ENCODE measurements around the gene STEAP1.
"Not testable (repeated sequence)": the region's sequence is repeated elsewhere in the genome, so short reads cannot be mapped to it uniquely, and the experiment has no call there.

STEAP1 gene

GRCh38 chr7:90180011-90180585 is 25.8 kb downstream of the STEAP1 start:
- Mint-ChIP-seq H3K27ac (no peak overlapping the region), H3K4me3 (no peak overlapping the region)
- no peak for DNase-seq

DNA sequence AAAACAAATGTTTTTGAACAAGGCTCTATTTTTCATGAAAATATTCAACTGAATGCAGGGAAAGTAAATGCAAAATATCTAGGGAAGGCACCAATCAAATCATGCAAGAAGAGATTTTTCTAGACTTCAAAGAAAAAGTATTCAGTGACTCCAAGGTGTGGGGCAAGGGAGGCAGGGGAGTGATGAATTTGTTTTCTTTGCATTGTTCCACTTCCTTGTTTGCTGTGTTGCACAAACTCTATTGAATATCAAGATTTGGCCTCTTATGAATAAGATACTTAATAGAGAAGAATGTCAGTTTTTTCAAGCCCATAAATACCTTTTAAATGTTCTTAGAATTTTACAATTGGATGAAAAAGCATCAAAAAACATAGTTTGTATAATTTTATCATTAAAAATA is 26.4 kb downstream of the STEAP1 start:
- Mint-ChIP-seq H3K36me3 (ENCODE audit: insufficient read depth) (no peaks in the 10 kb centered on the region), H3K27me3 (peaks cover 0 to 9% of the 10 kb centered on the region in 2 donors), H3K27ac (no peak overlapping the region), H3K9me3 (no peaks in the 10 kb centered on the region), H3K4me1 (ENCODE audit: low read depth in 2 of 2) (peaks cover 0 to 7% of the 10 kb centered on the region in 2 donors), H3K4me3 (no peak overlapping the region)
- ATAC-seq (replicated peaks) (no peak), DNase-seq (no peak)

More at GRCh38 chr7:90180011-90180585, 25.8 kb downstream of the STEAP1 start:
- H3K36me3 Mint-ChIP-seq (ENCODE audit: insufficient read depth): no peaks in the 10 kb centered on the region
- no peaks in the 10 kb centered on the region for H3K9me3 Mint-ChIP-seq
- no peak for ATAC-seq (replicated peaks)
- peaks cover 0 to 9% of the 10 kb centered on the region in 2 donors for H3K27me3 Mint-ChIP-seq
- H3K4me1 Mint-ChIP-seq (ENCODE audit: low read depth in 2 of 2): peaks cover 0 to 7% of the 10 kb centered on the region in 2 donors

- peaks cover 0 to 9% of the 10 kb centered on the region in 2 donors for H3K27me3 Mint-ChIP-seq
These were observed 27.2 kb downstream of the STEAP1 start for GRCh38 chr7:90181485-90181884.

GRCh38 chr7:90186290-90186689 is 32.0 kb downstream of the STEAP1 start:
- H3K27ac Mint-ChIP-seq; H3K36me3 Mint-ChIP-seq (ENCODE audit: insufficient read depth); H3K4me1 Mint-ChIP-seq (ENCODE audit: low read depth in 2 of 2); H3K9me3 Mint-ChIP-seq; H3K4me3 Mint-ChIP-seq; DNase-seq; ATAC-seq (replicated peaks); H3K27me3 Mint-ChIP-seq: not testable (repeated sequence)

More at GRCh38 chr7:90181485-90181884, 27.2 kb downstream of the STEAP1 start:
- peaks cover 0 to 7% of the 10 kb centered on the region in 2 donors for H3K4me1 Mint-ChIP-seq (ENCODE audit: low read depth in 2 of 2)
- no peaks in the 10 kb centered on the region for H3K36me3 Mint-ChIP-seq (ENCODE audit: insufficient read depth)
- DNase-seq (no peak), ATAC-seq (replicated peaks) (no peak)
- H3K4me3 Mint-ChIP-seq: no peak overlapping the region
- H3K27ac Mint-ChIP-seq: no peak overlapping the region
- no peaks in the 10 kb centered on the region for H3K9me3 Mint-ChIP-seq

- no peak for ATAC-seq (replicated peaks)
- no peaks in the 10 kb centered on the region for H3K9me3 Mint-ChIP-seq
- peaks cover 0 to 3% of the 10 kb centered on the region in 2 donors for H3K27me3 Mint-ChIP-seq
- H3K27ac Mint-ChIP-seq: no peak overlapping the region
- H3K4me1 Mint-ChIP-seq (ENCODE audit: low read depth in 2 of 2): no peaks in the 10 kb centered on the region
- H3K4me3 Mint-ChIP-seq: no peak overlapping the region
- no peaks in the 10 kb centered on the region for H3K36me3 Mint-ChIP-seq (ENCODE audit: insufficient read depth)
- DNase-seq: no peak
These were observed 33.3 kb downstream of the STEAP1 start for GRCh38 chr7:90187507-90188050.

GRCh38 chr7:90188281-90188680 is 34.0 kb downstream of the STEAP1 start:
- H3K27me3 Mint-ChIP-seq: no peaks in the 10 kb centered on the region
- H3K36me3 Mint-ChIP-seq (ENCODE audit: insufficient read depth): no peaks in the 10 kb centered on the region
- no peak for DNase-seq
- no peak overlapping the region for H3K4me3 Mint-ChIP-seq
- H3K9me3 Mint-ChIP-seq: no peaks in the 10 kb centered on the region
- H3K4me1 Mint-ChIP-seq (ENCODE audit: low read depth in 2 of 2): no peaks in the 10 kb centered on the region
- no peak overlapping the region for H3K27ac Mint-ChIP-seq
- ATAC-seq (replicated peaks): no peak

- Mint-ChIP-seq H3K27ac (no peak overlapping the region), H3K27me3 (peaks cover 4 to 7% of the 10 kb centered on the region in 2 donors), H3K4me1 (ENCODE audit: low read depth in 2 of 2) (no peaks in the 10 kb centered on the region), H3K9me3 (no peaks in the 10 kb centered on the region), H3K36me3 (ENCODE audit: insufficient read depth) (no peaks in the 10 kb centered on the region), H3K4me3 (no peak overlapping the region)
- DNase-seq (no peak), ATAC-seq (replicated peaks) (no peak)
These were observed 36.7 kb downstream of the STEAP1 start for GRCh38 chr7:90190995-90191394.

GRCh38 chr7:90191648-90192047 is 37.4 kb downstream of the STEAP1 start:
- Mint-ChIP-seq H3K27ac (no peak overlapping the region), H3K4me1 (ENCODE audit: low read depth in 2 of 2) (no peaks in the 10 kb centered on the region), H3K9me3 (no peaks in the 10 kb centered on the region), H3K27me3 (peaks cover 8 to 10% of the 10 kb centered on the region in 2 donors), H3K36me3 (ENCODE audit: insufficient read depth) (no peaks in the 10 kb centered on the region), H3K4me3 (no peak overlapping the region)
- DNase-seq (no peak), ATAC-seq (replicated peaks) (no peak)

DNA sequence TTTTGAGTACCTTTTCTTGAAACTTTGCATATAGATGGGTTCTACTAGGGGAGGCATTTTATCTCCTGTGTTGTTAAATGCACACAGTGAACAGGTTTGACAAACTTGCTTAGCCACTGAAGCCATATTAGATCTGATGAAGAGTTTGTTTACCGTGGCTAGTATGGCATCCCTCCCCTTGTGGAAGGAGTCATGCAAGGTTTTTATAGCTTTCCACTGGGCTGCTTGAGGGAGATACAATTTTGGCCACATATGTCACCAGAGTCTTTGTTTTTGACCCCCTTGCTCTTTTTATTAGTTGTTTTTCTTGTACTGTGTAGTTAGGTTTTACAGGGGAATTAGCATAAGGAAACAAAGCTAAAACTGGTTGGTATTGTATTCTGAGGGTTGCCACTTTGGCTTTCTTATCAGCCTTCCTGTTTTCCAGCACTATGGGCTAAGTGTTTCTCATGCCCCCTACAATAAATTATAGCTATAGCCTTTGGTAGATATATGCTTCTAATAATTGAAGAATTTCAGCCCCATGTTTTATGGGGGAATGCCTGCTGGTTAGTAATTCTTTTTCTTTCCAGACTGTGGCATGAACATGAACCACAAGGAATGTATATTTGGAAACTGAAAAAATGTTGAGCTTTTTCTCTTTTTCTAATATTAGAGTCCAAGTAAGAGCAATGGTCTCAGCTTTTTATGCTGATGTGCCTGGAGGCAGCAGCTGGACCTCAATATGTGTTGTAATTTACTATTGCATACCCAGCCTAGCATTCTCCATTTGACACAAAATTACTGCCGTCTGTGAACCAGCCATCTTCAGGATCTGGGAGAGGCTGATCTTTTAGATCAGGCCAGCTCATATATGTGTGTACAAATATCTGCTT is 38.8 kb downstream of the STEAP1 start:
- H3K4me1 Mint-ChIP-seq (ENCODE audit: low read depth in 2 of 2): no peaks in the 10 kb centered on the region
- H3K27me3 Mint-ChIP-seq: peaks cover 8 to 10% of the 10 kb centered on the region in 2 donors
- no peak for DNase-seq
- no peaks in the 10 kb centered on the region for H3K9me3 Mint-ChIP-seq
- no peaks in the 10 kb centered on the region for H3K36me3 Mint-ChIP-seq (ENCODE audit: insufficient read depth)
- no peak overlapping the region for H3K27ac Mint-ChIP-seq
- no peak for ATAC-seq (replicated peaks)
- no peak overlapping the region for H3K4me3 Mint-ChIP-seq

- no peaks in the 10 kb centered on the region for H3K36me3 Mint-ChIP-seq (ENCODE audit: insufficient read depth)
These were observed 40.9 kb downstream of the STEAP1 start for GRCh38 chr7:90194911-90195809.

GRCh38 chr7:90201500-90202195 is 47.4 kb downstream of the STEAP1 start:
- Mint-ChIP-seq H3K4me3 (no peak overlapping the region), H3K9me3 (peaks cover 0 to 2% of the 10 kb centered on the region in 2 donors), H3K27me3 (no peaks in the 10 kb centered on the region), H3K4me1 (ENCODE audit: low read depth in 2 of 2) (no peaks in the 10 kb centered on the region), H3K27ac (no peak overlapping the region), H3K36me3 (ENCODE audit: insufficient read depth) (no peaks in the 10 kb centered on the region)
- ATAC-seq (replicated peaks) (no peak), DNase-seq (no peak)

More at GRCh38 chr7:90194911-90195809, 40.9 kb downstream of the STEAP1 start:
- H3K9me3 Mint-ChIP-seq: no peaks in the 10 kb centered on the region
- ATAC-seq (replicated peaks) (no peak), DNase-seq (no peak)
- no peak overlapping the region for H3K27ac Mint-ChIP-seq
- no peaks in the 10 kb centered on the region for H3K4me1 Mint-ChIP-seq (ENCODE audit: low read depth in 2 of 2)
- H3K27me3 Mint-ChIP-seq: peaks cover 8 to 10% of the 10 kb centered on the region in 2 donors
- H3K4me3 Mint-ChIP-seq: no peak overlapping the region

DNA sequence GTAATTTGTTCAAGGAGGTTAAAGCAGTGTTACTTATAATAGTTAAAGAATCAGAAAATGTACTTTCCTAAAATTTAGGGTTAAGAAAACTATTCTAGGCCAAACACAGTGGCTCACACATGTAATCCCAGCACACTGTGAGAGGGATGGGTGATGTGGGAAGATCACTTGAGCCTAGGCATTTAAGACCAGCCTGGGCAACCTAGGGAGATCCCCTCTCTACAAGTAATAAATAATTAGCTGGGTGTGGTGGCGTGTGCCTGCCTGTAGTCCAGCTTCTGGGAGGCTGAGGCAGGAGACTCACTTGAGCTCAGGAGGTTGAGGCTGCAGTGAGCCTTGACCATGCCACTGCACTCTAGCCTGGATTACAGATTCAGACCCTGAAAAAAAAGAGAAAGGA is 53.7 kb downstream of the STEAP1 start:
- H3K27me3 Mint-ChIP-seq: peaks cover 0 to 9% of the 10 kb centered on the region in 2 donors
- no peak overlapping the region for H3K4me3 Mint-ChIP-seq

More for the DNA sequence above, 53.7 kb downstream of the STEAP1 start:
- ATAC-seq (replicated peaks) (no peak), DNase-seq (no peak)
- Mint-ChIP-seq H3K36me3 (ENCODE audit: insufficient read depth) (no peaks in the 10 kb centered on the region), H3K4me1 (ENCODE audit: low read depth in 2 of 2) (no peaks in the 10 kb centered on the region), H3K9me3 (peaks cover 0 to 2% of the 10 kb centered on the region in 2 donors), H3K27ac (no peak overlapping the region)
